Measurements from ENCODE around the gene PAPOLB.
"Not testable (repeated sequence)": the region's sequence is repeated elsewhere in the genome, so short reads cannot be mapped to it uniquely, and the experiment has no call there.

The PAPOLB gene

GRCh38 chr7:4861673-4862072 lies at the start of gene PAPOLB:
PAPOLB (minus strand) TSS chr7:4862030; CDS start chr7:4861810, 220 bp downstream.
- DNase-seq: peak; percentile 16

- no peak for DNase-seq
Observed at GRCh38 chr7:4911111-4911828, 49.4 kb upstream of the PAPOLB start.

DNA sequence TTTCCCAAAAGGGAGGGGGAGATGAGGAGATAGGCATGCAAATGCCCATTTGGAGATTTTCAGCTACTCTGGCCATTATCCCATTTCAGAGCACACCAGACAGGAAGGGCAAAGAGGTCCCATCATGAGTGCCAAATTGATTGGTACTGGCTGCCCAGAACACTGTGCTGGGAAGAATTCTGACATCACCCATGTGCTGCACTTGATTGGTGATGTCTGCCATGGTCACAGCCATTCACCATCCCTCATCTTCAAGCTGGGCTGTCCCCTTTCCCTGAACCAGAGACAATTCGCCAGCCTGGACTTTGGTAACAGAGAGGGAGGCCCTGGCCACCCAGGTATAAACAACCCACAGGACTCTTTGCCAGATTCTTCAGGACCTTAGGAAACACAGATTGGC lies 44.9 kb upstream of the PAPOLB start:
- DNase-seq: no peak

DNA sequence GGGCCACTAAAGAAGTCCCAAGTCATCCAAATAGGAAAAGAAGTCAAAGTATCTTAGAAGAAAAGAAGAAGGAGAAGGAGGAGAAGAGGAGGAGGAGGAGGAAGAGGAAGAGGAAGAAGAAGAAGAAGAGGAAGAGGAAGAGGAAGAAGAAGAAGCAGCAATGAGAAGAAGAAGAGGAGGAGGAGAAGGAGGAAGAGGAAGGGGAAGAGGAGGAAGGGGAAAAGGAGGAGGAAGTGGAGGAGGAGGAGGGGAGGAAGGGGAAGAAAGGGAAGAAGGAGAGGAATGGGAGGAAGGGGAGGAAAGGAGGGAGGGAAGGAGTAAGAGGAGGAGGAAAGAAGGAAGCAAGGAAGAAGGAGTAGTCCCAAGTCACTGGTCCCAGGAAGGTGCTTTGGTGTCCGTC lies 43.3 kb upstream of the PAPOLB start:
- DNase-seq: no peak

GRCh38 chr7:4904346-4904745 lies 42.5 kb upstream of the PAPOLB start:
- no peak for DNase-seq

- DNase-seq: no peak
Observed at GRCh38 chr7:4895766-4896165, 33.9 kb upstream of the PAPOLB start.

GRCh38 chr7:4894482-4894881 lies 32.7 kb upstream of the PAPOLB start:
- no peak for DNase-seq

GRCh38 chr7:4893929-4894475 lies 32.2 kb upstream of the PAPOLB start:
- no peak for DNase-seq

DNA sequence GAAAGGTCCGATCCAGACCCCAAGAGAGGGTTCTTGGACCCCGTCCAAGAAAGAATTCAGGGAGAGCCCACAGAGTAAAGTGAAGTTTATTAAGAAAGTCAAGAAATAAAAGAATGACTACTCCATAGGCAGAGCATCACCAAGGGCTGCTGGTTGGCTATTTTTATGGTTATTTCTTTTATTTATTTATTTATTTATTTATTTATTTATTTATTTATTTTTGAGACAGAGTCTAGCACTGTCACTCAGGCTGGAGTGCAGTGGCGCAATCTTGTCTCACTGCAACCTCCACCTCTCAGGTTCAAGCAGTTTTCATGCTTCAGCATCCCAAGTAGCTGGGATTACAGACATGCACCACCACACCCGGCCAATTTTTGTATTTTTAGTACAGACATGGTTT lies 31.4 kb upstream of the PAPOLB start:
- not testable (repeated sequence) for DNase-seq

- not testable (repeated sequence) for DNase-seq
Observed at GRCh38 chr7:4891522-4891921, 29.7 kb upstream of the PAPOLB start.

DNA sequence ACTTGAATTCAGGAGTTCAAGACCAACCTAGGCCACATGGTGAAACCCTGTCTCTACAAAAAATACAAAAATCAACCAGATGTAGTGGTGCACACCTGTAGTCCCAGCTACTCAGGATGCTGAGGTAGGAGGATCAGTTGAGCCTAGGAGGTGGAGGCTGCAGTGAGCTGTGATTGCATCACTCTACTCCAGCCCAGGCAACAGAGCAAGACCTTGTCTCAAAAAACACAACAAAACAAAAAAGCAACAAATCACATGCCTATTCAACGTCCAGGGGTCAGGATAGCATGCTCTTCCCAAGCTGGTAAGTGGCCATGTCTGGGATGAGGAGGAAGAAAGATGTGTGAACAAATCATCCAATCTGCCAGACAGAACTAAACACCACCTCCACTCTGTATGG lies 27.9 kb upstream of the PAPOLB start:
- DNase-seq: no peak

DNA sequence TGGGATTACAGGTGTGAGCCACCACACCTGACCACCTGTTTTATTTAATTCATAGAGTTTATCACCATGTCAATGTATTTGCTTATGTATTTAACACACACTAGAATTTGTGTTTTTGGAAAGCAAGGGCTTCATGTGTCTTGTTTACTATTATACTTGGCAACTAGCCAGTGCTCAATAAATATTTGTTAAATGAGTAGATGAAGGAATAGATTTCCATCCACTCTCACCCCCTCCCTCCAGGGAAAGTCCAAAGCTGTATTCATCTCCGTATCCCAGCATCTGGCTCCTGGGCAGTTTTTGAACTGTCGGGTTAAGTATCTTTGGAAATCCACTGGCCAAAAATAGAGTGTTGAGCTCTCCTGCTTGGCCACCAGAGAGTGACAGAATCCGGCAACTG lies 26.3 kb upstream of the PAPOLB start:
- DNase-seq: no peak

- no peak for DNase-seq
Observed at GRCh38 chr7:4886671-4887070, 24.8 kb upstream of the PAPOLB start.

DNA sequence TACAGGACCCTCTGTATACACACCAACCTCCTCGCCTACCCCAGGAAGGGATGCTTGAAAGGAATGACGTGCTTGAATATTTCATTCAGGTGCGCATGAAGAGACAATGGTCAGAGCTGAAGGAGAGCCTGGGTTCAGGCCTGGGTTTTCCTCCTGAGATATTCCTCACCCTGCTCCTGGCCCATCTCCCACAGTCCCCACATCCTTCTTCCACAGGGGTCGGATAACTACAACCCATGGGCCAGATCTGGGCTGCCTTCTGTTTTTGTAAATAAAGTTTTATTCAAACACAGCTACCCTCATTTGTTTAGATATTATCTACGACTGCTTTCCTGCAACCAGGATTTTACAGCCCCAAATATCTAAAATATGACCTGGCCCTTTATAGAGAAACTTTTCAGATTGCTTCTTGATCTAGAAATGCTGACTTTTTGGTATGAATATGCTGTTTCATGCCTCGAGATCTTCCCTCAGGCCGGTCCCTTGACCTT lies 23.5 kb upstream of the PAPOLB start:
- DNase-seq: no peak

DNA sequence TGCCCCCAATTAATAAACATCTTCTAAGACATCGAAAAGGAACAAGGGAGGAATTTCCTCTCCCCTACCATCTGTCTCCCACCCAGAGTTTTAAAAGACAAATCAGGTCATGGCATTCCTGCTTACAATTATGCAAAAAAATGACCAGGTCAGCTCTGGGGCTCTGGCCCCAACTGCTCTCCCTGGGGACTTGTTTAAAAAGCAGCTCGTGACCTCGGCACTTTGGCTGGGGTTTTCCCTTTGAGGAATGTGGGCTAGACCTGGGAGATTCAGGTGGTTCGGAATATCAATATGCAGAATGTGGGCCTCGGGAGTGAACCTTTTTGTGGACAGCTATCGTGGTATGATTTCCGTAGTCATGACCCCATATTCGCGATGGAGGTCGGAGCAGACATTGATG lies 22.3 kb upstream of the PAPOLB start:
- DNase-seq: no peak

DNA sequence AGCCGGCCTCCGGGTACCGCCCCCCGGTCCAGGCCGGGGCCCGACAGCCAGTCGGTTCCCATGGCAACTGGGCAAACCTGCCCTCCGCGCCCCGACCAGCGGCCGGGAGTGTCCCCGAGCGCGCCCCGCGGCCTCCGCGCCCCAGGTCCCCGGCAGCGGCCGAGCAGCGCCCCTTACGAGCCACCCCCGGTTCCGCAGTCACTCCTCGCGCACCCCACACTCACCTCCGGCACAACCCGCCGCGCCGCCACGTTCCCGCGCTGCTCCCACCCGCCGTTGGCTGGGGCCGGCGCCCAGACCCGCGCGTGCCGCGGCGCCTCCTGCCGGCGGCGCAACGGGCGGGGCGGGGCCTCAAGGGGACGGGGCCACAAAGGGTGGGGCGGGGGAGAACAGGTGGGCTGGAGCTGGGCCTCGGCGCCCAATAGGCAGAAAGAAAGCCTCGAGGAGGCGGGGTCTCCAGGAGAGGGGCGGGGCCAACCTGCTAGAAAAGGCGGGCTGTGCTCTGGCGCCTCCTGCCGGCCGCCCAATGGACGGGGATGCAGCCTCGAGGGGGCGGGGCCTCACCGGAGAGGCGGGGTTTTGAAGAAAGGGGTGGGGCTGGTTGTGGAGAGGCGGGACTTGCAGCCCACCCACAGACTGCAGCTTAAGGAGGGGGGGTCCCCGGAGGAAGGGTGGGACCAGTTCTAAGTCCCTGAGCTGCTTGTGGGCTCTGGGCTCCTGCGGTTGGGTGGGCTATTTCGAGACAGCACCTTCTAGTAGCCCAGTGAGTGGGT lies 21.7 kb upstream of the PAPOLB start, which contains the start of gene RADIL:
TSS of gene RADIL (minus strand) at position 345 of the 773 bp plus-strand sequence. CDS start 5,577 bp downstream, outside the sequence.
- peak; percentile 85 for DNase-seq

- DNase-seq: no peak
Observed at GRCh38 chr7:4883033-4883371, 21.2 kb upstream of the PAPOLB start.

DNA sequence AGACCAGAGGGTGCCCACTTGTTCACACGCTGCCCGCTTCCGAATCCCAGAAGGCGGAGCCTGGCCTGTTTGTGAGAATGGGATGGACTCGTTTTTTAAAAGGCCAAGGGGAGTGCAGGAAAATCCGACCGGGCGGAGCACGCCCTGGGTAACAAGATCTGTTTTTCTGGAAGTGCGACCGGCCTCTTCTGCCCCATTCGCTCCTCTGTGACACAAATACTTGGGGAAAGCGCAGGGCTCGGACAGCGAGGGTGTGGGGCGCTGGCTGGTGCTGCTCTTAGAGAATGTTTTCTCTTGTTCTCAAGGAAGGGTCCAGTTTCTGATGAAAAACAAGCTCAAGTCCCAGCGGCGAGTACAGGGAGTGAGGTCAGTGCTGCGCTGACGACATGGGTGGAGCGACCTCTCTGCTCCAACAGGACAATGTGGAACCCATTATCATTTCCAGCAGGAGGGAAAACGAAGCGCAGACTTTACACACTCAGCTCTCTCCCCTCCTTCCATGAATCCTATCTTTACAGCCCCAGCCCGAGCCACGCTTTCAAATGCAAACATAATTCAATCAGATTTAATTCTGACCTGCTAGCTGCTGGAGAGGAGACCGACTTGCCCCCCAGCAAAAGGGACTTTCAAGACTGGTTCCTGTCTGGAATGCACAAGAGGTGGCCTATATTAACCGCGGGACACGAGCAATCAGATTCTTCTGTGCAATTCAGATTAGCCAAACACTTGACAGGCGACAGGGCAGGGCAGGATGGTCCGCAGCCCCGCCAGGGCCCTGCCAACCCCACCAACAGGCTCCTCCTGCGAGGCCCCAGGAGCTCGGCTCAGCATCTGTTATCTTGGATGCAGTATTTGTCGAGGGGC lies 20.6 kb upstream of the PAPOLB start:
- DNase-seq: peak; percentile 70

GRCh38 chr7:4880218-4880617 lies 18.4 kb upstream of the PAPOLB start:
- DNase-seq: peak; percentile 2

- no peak for DNase-seq
Observed at GRCh38 chr7:4879396-4880081, 17.7 kb upstream of the PAPOLB start.

DNA sequence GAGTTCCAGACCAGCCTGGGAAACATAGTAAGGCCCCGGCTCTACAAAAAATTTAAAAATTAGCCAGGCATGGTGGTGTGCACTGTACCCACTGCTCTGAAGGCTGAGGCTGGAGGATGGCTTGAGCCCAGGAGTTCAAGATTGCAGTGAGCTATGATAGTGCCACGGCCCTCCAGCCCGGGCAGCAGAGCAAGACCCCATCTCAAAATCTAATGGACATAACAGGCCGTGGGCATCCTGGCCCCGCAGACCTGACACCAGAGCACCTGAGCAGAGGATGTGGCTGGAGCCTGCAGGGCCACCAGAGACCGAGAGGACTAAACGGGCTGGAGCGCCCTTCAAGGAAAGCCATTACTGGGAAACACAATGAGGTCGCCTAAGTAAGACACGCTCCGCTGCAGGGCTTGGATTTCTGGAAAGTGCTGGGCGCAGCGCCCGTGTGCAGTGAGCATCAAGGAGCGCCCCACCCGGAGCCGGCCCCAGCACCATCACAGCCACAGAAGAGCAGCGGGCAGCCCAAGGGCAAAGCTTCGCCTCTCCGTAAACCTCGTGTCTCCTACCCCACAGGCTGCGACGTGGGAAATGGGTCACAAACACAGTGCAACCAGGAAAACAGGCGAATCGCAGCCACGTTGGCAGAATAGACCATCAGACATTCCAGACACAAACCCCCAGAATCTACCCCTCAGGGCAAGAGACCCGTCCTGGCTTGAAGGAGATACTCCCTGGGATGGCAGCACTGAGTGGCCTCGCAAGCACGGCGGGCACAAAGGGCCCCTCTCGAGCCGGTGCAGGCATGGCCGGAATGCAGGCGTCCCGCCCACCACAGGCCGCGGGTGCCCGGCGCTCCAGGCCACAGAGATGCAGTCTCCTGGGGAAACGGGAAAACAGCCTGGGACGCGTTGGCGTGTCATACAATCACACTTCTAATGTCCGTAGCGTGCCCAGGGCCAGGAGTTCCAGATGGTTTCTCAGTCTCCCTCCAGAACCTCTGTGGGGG lies 16.8 kb upstream of the PAPOLB start:
- DNase-seq: no peak
